Breast epithelium (tissue), 4 donors: ENCODE measurements around the gene GRIK4. TPM values are rescaled to one million over a fixed set of nuclear protein-coding genes. Genes with fewer than 3 reads are reported as not detected.

ENCODE experiments used
- DNase-seq, 2 donors: peaks; one replicate each; pipeline ENCODE4 v3.0.0-alpha.2; 2019; ENCODE audit warnings: low spot score in 2 of 2
- H3K27ac ChIP-seq, 2 donors: fragments of 200-600 bp; sonication (generic) in 1 of 2; one replicate each; pipeline ENCODE4 v1.5.1; 2016 to 2019; ENCODE audit warnings: mild to moderate bottlenecking in 1 of 2
- H3K27me3 ChIP-seq, 2 donors: fragments of 200-600 bp; sonication (generic) in 1 of 2; one replicate each; pipeline versions ENCODE4 v1.5.1 to v1.6.0; 2017 to 2019; ENCODE audit warnings: control low read depth in 1 of 2, mild to moderate bottlenecking in 1 of 2
- H3K36me3 ChIP-seq: fragments of 200-600 bp; one replicate; pipeline ENCODE4 v1.5.1; 2019
- H3K4me1 ChIP-seq, 2 donors: fragments of 200-600 bp; sonication (generic); one replicate each; pipeline ENCODE4 v1.5.1; 2016 to 2019; ENCODE audit warnings: control low read depth in 1 of 2
- H3K4me3 ChIP-seq, 3 donors: fragments of 200-600 bp; sonication (generic); 1 replicate in 2 of 3; 2 replicates in 1 of 3; pipeline ENCODE4 v1.5.1; 2016 to 2019; ENCODE audit warnings: mild to moderate bottlenecking in 3 of 3, moderate library complexity in 2 of 3
- H3K9me3 ChIP-seq, 2 donors: fragments of 200-600 bp; sonication (generic) in 1 of 2; one replicate each; pipeline ENCODE4 v1.5.1; 2016 to 2019; ENCODE audit warnings: control low read depth in 1 of 2
- CTCF ChIP-seq, 3 donors: fragments of 450-650 bp; IDR thresholded peaks; one replicate each; pipeline ENCODE4 v1.5.1; 2016 to 2017; ENCODE audit warnings: antibody characterized with exemption in 3 of 3, mild to moderate bottlenecking in 3 of 3, moderate library complexity in 3 of 3
- POLR2A ChIP-seq: fragments of 450-650 bp; IDR thresholded peaks from one replicate; pipeline ENCODE4 v1.6.1; 2016; ENCODE audit warnings: antibody characterized with exemption, mild to moderate bottlenecking, moderate library complexity
- POLR2AphosphoS5 ChIP-seq, 3 donors: sonication (generic); formaldehyde crosslinking; IDR thresholded peaks; one replicate each; pipeline ENCODE4 v1.6.1; 2017; ENCODE audit warnings: antibody characterized with exemption in 3 of 3
- intact Hi-C: fragments of 100-400 bp; cut with DNase I; formaldehyde crosslinking; loops from one replicate; pipeline ENCODE4 v1.15.1; 2023; ENCODE audit warnings: low total_unique reads
- total RNA-seq, 3 donors: library from RNA; depleted of rRNA; stranded (reverse); fragments of >200 nt; gene quantifications; one replicate each; pipeline ENCODE4 v1.1.0, GENCODE V29; 2016

Gene GRIK4
- total RNA-seq, 3 donors from 2014 or later, result 0.29 to 0.66 TPM; not detected in 1

GRCh38 chr11:120832481-120833238 is 321.1 kb downstream of the GRIK4 start:
- TF ChIP-seq POLR2A (no peak), POLR2AphosphoS5 (IDR thresholded peaks at IDR 0.05) (no peak), CTCF (IDR thresholded peaks at IDR 0.05) (no peak)
- Histone ChIP-seq H3K9me3 (no peaks in the 10 kb centered on the region), H3K36me3 (no peaks in the 10 kb centered on the region), H3K4me1 (no peaks in the 10 kb centered on the region), H3K27ac (no peak overlapping the region), H3K27me3 (no peaks in the 10 kb centered on the region), H3K4me3 (no peak overlapping the region)
- no peak for DNase-seq
- intact Hi-C loops, result no loop called here

GRCh38 chr11:120834686-120835210 is 323.2 kb downstream of the GRIK4 start:
- intact Hi-C loops, result no loop called here
- TF ChIP-seq POLR2A (no peak), POLR2AphosphoS5 (IDR thresholded peaks at IDR 0.05) (no peak), CTCF (IDR thresholded peaks at IDR 0.05) (no peak)
- H3K4me3 ChIP-seq, result no peak overlapping the region
- H3K27me3 ChIP-seq, result no peaks in the 10 kb centered on the region
- H3K9me3 ChIP-seq, result no peaks in the 10 kb centered on the region
- no peaks in the 10 kb centered on the region for H3K4me1 ChIP-seq
- no peak overlapping the region for H3K27ac ChIP-seq
- no peaks in the 10 kb centered on the region for H3K36me3 ChIP-seq
- no peak for DNase-seq

- no peak overlapping the region for H3K27ac ChIP-seq
- TF ChIP-seq CTCF (IDR thresholded peaks at IDR 0.05) (no peak), POLR2AphosphoS5 (IDR thresholded peaks at IDR 0.05) (no peak), POLR2A (no peak)
- no peaks in the 10 kb centered on the region for H3K4me1 ChIP-seq
- H3K36me3 ChIP-seq, result no peaks in the 10 kb centered on the region
- no peak for DNase-seq
- no peak overlapping the region for H3K4me3 ChIP-seq
- H3K27me3 ChIP-seq, result no peaks in the 10 kb centered on the region
- no peaks in the 10 kb centered on the region for H3K9me3 ChIP-seq
- intact Hi-C loops, result no loop called here
Measured at GRCh38 chr11:120835601-120836228, 324.2 kb downstream of the GRIK4 start.

- no peaks in the 10 kb centered on the region for H3K4me1 ChIP-seq
- no peaks in the 10 kb centered on the region for H3K36me3 ChIP-seq
- no peaks in the 10 kb centered on the region for H3K9me3 ChIP-seq
- H3K4me3 ChIP-seq, result no peak overlapping the region
- TF ChIP-seq CTCF (IDR thresholded peaks at IDR 0.05), result no peak
- no peak overlapping the region for H3K27ac ChIP-seq
- no peak for DNase-seq
- H3K27me3 ChIP-seq, result no peaks in the 10 kb centered on the region
- intact Hi-C loops, result no loop called here
Measured at GRCh38 chr11:120837696-120838095, 326.1 kb downstream of the GRIK4 start.

GRCh38 chr11:120839201-120839600 is 327.7 kb downstream of the GRIK4 start:
- Histone ChIP-seq H3K27ac (no peak overlapping the region), H3K27me3 (no peaks in the 10 kb centered on the region), H3K4me3 (no peak overlapping the region), H3K9me3 (no peaks in the 10 kb centered on the region), H3K36me3 (no peaks in the 10 kb centered on the region), H3K4me1 (no peaks in the 10 kb centered on the region)
- DNase-seq, result no peak
- TF ChIP-seq POLR2A (no peak), POLR2AphosphoS5 (IDR thresholded peaks at IDR 0.05) (no peak)
- intact Hi-C loops, result no loop called here
